ENCODE data around the gene VIT.

The VIT gene

GRCh38 chr2:36705326-36706020 is 9.0 kb downstream of the VIT start:
- DNase-seq (ENCODE audit: low spot score) = no peak
- TF ChIP-seq, protein P1, sequence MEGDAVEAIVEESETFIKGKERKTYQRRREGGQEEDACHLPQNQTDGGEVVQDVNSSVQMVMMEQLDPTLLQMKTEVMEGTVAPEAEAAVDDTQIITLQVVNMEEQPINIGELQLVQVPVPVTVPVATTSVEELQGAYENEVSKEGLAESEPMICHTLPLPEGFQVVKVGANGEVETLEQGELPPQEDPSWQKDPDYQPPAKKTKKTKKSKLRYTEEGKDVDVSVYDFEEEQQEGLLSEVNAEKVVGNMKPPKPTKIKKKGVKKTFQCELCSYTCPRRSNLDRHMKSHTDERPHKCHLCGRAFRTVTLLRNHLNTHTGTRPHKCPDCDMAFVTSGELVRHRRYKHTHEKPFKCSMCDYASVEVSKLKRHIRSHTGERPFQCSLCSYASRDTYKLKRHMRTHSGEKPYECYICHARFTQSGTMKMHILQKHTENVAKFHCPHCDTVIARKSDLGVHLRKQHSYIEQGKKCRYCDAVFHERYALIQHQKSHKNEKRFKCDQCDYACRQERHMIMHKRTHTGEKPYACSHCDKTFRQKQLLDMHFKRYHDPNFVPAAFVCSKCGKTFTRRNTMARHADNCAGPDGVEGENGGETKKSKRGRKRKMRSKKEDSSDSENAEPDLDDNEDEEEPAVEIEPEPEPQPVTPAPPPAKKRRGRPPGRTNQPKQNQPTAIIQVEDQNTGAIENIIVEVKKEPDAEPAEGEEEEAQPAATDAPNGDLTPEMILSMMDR (IDR thresholded peaks at IDR 0.05; ENCODE audit: borderline replicate concordance, control extremely low read depth, extremely low read depth, insufficient read depth, missing control alignments) = no peak
- in situ Hi-C loops (cut with MboI; ENCODE audit: low sequenced_read_pairs, unreplicated experiment) = no loop called here

DNA sequence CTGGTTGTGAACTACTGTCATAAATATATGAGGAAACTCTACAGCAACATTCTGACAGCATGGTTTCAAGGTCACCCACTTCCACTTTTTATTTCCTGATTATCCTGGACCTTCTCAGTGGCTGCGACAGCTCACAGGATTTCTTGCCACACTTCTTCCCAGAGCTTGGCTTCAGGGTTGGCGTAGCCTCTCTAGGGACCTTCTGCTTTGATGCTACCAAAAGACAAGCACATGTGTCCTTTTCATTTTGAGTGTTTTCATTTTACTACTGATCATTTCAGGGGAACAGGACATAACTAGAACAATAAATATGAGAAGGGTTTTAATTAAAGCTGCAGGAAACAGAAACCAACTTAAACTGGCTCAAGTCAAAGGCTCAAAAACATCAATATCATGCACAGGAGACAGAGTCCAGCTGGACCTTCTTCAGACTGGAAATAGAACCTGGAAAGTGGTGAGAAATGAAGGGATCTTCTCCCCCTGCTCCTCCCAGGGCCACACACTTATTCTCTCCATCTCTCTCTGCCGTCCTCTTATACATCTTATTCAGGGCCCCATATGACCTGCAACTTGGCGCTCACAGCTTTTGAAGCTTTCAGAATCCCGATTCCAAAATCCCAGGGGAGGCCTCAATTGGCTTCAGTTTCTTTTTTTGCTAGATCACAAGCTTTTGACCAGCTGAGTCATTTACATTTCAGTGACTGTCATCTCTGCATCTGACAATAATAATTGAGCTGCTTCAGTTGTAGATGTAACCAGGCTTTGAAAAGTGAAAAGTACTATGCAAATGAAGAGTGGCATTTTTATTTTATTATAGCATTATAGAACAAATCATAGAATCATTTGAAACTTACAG is 9.7 kb downstream of the VIT start:
- in situ Hi-C loops (cut with MboI; ENCODE audit: low sequenced_read_pairs, unreplicated experiment) = no loop called here
- TF ChIP-seq, protein P1 (IDR thresholded peaks at IDR 0.05; ENCODE audit: borderline replicate concordance, control extremely low read depth, extremely low read depth, insufficient read depth, missing control alignments) = no peak
- no peak for DNase-seq (ENCODE audit: low spot score)

DNA sequence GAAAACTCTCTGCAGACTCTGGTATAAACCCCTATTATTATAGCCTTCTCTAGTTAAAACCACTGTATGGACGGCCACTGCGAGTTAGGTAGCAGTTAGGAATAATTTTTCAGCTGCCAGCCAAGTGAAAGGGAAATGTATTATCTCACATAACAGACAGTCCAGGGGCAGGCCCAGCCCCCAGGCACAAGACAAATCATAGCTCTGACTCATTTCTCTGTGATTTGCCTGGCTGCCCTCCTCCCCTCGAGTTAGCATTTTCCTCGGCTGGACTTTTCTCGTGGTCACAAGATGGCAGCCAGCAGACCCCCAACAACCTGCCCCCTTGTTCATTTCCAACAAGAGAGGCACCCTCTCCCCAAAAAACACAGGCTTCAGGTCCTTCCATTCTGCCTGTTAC is 10.5 kb downstream of the VIT start:
- TF ChIP-seq, protein P1 (IDR thresholded peaks at IDR 0.05; ENCODE audit: borderline replicate concordance, control extremely low read depth, extremely low read depth, insufficient read depth, missing control alignments) = no peak
- in situ Hi-C loops (cut with MboI; ENCODE audit: low sequenced_read_pairs, unreplicated experiment) = no loop called here
- no peak for DNase-seq (ENCODE audit: low spot score)

DNA sequence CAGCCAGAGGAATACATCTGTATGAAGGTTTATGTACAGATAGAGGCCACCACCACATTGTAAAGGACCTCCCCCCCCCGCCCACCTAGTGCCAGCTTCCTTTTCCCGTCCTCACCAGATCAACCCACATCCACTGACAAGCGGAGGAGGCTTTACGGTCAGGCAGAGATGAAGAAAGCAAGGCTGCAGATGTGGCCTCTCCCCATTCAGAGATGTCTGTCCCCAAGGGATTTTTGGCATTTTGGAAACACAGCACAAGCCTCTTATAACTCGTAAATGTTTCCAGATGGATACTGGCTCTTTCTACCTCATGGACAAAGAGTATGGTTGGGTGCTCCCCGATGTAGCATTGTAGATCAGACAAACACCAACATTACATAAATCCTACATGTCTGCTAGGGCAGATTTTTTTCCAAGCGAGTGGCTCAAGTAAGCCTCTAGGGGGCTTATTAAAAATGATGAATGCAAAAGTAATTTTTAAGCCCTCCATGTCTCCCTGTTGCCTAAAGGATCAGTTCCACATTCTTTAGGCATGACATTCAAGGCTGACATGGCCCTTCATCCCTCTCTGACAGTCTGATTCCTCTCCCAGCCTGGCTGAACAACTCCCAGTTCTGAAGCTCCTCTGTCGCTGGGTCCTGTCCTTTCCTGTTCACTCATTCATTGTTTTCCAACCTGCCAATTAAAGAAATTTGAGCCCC is 11.7 kb downstream of the VIT start:
- in situ Hi-C loops (cut with MboI; ENCODE audit: low sequenced_read_pairs, unreplicated experiment) = no loop called here
- no peak for DNase-seq (ENCODE audit: low spot score)
- TF ChIP-seq, protein P1 (IDR thresholded peaks at IDR 0.05; ENCODE audit: borderline replicate concordance, control extremely low read depth, extremely low read depth, insufficient read depth, missing control alignments) = no peak

GRCh38 chr2:36710858-36711515 is 14.5 kb downstream of the VIT start:
- in situ Hi-C loops (cut with MboI; ENCODE audit: low sequenced_read_pairs, unreplicated experiment) = no loop called here
- TF ChIP-seq, protein P1 (IDR thresholded peaks at IDR 0.05; ENCODE audit: borderline replicate concordance, control extremely low read depth, extremely low read depth, insufficient read depth, missing control alignments) = no peak
- DNase-seq (ENCODE audit: low spot score) = no peak

GRCh38 chr2:36711741-36712314 is 15.3 kb downstream of the VIT start:
- TF ChIP-seq, protein P1 (IDR thresholded peaks at IDR 0.05; ENCODE audit: borderline replicate concordance, control extremely low read depth, extremely low read depth, insufficient read depth, missing control alignments) = no peak
- in situ Hi-C loops (cut with MboI; ENCODE audit: low sequenced_read_pairs, unreplicated experiment) = no loop called here
- no peak for DNase-seq (ENCODE audit: low spot score)

All from GM13976 (cell line).